ENCODE data around the gene RTKN.

GRCh38 chr2:74375838-74376237, 65.9 kb downstream of the RTKN start:
- TF ChIP-seq CTCF (IDR thresholded peaks at IDR 0.05 in 2 of 3, conservative IDR thresholded peaks at IDR 0.05 in 1 of 3; ENCODE audit: borderline replicate concordance in 1 of 3, insufficient read depth in 1 of 3, low read depth in 2 of 3, low read length in 2 of 3) = no peak
- no peak for TF ChIP-seq EZH2phosphoT487 (IDR thresholded peaks at IDR 0.05; ENCODE audit: borderline replicate concordance)
- no peak for TF ChIP-seq REST (IDR thresholded peaks at IDR 0.05; ENCODE audit: low read depth)
- TF ChIP-seq EZH2 (IDR thresholded peaks at IDR 0.05) = no peak
- TF ChIP-seq POLR2A (IDR thresholded peaks at IDR 0.05; ENCODE audit: borderline replicate concordance, extremely low read depth, insufficient read depth, insufficient read length) = no peak
